CD4-positive, alpha-beta T cell treated with Interleukin-6 at 100 ng/mL for 8 hours (primary cell): ENCODE measurements around the gene ADAD2.

Source experiments
- DNase-seq: peaks from one replicate; pipeline ENCODE4 v3.0.0-alpha.2; 2020; ENCODE audit warnings: mixed read lengths, low spot score

The ADAD2 gene

DNA sequence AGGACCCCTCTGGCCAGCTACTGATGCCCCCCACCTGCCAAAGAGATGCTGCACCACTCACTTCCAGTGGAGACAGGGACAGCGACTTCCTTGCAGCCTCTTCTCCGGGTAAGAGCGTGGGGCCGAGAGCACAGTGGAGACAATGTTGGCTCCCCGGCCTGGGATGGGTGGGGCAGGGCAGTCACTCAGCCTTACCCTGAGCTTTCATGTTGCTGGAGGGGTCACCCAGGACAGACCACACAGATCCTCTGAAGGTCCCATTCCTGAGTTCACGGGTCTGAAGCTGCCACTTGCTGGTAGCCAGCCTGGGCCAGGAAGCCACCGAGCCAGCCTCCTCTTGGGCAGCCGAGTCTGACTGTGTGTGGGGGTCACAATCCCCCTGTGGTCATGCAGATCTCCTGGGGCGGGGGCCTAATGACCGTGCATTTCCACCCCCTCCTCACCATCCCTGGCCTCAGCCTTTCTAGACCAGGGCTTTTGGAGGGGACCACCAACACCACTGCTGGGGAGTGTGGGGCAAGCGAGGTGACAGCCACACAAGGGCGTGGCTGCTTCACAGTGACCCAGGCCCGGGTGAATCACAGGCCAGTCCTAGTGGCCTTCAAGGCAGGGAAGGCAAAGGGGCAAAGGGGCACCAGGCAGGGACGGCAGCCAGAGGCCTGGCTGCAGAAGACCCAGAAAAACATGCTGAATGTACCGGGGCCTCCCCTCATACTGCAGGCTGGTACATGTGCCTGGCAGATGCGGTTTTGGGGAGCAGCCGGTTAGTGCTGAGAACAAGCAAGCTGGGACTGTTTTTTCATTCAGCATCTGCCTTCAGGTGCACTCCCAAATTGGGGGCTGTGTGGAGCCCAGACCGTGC lies 14.5 kb upstream of the ADAD2 start:
- no peak for DNase-seq

- no peak for DNase-seq
These were observed 13.2 kb upstream of the ADAD2 start for GRCh38 chr16:84177741-84178073.

GRCh38 chr16:84178146-84178765 lies 12.7 kb upstream of the ADAD2 start:
- no peak for DNase-seq

DNA sequence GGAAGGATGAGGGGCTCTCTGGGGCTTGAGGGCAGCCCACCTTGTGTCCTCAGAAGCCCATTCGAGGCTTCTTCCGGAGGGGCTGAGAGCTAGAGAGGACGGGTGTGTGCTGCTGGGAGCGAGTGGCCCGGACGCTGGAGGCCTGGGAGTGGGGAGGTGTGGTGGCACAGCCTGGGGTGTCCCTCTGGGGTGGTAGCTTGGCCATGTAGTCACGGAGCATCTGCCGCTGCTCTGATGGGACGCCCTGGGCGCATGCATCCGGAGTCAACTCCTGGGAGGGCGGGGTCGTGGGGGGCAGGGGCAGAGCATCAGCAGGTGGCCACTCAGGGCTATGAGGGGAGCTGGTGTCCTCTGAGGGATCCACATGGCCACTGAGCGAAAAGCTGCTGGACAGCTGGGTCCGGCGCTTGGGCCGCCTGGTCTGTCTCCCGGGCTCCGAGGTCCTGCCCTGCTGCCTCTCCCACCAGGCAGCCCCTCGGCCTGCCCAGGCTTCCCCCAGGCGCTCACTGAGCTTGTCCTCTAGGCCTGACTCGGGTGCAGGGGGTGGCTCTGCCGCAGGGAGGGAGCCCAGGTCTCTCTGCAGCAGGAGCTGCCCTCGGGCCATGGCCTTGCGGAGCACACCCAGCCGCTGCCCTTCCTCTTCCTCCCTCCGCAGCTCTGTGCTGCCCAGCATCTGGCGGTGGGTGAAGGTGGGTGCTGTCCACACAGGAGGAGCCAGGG lies 11.9 kb upstream of the ADAD2 start:
- no peak for DNase-seq

- no peak for DNase-seq
These were observed 11.2 kb upstream of the ADAD2 start for GRCh38 chr16:84179612-84180320.

- DNase-seq = no peak
These were observed 10.3 kb upstream of the ADAD2 start for GRCh38 chr16:84180519-84181140.

DNA sequence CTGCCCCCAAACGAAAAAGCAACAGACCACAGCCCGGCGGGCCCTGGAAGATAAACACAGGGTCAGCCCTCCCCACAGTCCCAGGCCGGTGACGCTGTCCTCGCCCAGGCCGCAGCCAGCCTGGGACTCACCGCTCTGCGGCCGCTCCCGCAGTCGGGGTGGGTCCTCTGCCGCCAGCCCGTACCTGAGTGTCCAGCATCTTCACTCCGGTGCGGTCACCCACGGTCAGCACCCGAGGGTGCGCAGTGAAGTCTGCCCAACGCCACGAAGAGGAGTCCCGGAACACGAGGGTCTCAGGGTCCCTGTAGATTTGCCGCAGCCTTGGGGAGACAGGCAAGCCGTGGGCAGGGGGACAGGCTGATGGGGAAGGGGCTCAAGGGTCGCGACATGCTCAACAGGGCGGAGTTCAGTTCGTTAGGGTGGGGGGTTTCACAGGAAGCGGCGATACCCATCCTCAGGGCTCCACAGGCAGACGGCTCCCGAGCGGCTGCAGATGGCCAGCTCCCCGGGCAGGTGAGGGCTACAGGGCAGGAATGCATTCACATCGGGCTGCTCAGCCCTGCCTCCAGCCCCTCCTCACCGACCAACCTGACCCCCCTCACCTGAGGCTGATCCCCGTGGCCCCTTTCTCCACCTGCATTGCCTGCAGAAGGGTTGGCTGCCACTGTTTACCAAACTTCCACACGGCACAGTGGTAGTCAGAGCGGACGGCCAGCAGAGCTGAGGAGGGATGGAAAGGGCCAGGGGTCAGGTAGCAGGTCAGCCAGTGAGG lies 9.6 kb upstream of the ADAD2 start:
- DNase-seq = no peak

DNA sequence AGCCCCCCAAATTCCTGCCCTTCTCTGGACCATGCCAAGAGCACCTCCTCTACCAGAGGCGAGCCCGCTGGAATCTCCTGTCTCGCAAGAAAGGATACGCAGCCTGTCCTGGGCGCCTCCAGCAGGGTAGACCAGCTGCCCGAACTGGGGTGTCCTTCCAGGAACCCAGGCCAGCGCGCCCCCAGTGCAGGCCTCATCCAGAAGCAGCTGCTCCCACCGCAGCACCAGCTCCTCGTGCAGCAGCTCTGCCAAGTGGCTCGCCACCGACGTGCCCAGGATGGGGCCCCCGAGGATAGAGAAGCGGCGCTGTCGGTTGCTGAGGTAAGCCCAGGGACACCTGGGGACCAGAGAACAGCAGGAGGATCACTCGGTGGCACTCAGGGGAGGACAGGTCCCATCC lies 8.9 kb upstream of the ADAD2 start:
- DNase-seq = no peak

DNA sequence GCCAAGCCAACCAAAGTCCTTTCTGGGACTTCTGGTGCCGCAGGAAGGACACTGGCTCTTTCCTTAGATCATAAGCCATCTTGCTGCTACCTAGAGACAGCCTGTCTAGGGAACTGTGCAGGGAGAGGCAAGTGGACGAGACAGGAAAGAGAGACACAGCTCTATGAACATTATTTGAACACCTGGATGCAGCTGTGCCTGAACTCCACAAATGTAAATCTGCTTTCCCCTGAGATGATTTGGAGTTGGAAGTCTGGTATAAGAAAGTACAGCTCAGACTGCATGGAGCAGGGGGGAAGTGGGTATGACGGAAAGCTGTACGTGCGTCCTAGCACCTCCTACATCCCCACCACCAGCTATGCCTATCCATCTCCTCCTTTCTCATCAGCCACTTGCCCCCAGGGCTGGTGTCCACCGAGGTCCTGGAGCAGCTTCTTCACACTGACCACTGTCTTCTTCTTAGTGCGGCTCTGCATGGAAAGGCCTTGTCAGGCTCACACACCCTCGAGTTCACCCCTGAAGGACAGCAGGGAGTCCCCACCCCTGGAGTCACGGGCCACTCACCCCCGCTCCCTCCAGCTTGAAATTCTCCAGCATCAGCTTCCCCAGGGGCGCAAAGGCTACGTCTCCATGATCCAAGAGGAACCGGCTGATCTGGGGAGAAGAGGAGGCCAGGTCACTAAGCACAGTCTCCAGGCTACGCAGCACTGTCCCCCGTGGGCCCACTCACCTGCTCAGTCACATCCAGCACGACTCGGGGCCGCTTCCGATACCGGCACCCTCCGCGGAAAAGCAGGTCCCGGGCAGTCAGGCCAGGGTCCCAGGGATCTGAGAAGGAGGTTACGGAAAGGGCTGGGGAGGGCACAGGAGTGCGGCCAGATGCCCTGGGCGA lies 8.0 kb upstream of the ADAD2 start:
- no peak for DNase-seq

DNA sequence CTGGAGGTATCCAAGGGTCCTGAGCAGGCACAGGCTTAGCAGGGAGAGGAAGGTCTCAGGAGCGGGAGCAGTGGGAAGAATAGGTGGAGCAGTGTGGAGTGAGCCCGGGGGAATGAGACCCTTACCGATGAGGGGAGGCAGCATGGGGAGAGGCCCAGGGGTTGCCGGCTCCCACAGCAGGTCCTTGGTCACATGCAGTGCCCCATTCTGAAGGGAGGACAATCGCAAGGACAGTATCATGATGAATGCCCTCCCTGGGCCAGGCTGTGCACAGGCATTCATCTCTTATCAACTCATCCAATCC lies 7.4 kb upstream of the ADAD2 start:
- DNase-seq = no peak

GRCh38 chr16:84183911-84184591 lies 6.9 kb upstream of the ADAD2 start:
- no peak for DNase-seq

- no peak for DNase-seq
These were observed 6.2 kb upstream of the ADAD2 start for GRCh38 chr16:84184775-84185174.

GRCh38 chr16:84186685-84187437 lies 4.1 kb upstream of the ADAD2 start, which contains the start of gene TAF1C:
Gene TAF1C (minus strand): TSS chr16:84187057. CDS start chr16:84184988, 2,069 bp downstream.
- peak; percentile 89 for DNase-seq

DNA sequence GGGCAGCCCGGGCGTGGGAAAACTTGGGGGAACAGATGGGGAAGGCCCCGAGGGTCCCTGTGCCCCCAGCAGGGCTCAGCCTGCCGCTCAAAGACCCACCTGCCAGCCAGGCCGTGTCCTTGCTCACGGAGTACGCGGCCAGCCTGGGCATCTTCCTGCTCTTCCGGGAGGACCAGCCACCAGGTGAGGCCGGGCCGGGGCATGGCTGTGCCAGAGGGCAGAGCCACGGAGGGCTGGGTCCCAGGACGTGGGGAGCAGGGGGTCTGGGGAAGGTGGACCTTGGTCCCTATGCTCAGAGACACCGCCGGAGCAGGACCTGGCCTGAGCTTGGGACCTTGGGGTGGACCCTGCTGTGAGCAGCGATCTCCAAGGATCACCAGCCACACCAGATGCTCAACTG lies 509 bp downstream of the ADAD2 start:
- DNase-seq = no peak

DNA sequence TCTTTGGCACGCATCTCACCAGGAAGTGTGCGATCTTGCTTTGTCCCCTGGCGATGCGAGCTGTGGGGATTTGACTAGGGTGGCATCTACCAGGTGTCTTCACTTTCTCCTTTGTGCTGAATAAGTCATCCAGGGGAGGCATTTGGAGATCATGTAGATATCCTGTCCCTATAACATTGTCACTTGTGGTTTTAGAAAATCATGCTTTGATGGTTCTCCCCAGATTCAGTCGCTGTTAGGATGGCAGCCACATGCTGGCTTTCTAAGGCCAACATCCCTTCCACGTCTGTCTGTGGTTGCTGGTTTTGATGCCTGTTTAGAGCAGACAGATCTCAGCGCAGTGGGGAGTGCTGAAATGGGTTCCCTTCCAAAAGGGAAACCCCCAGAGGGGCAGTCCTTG lies 2.5 kb downstream of the ADAD2 start:
- no peak for DNase-seq

- no peak for DNase-seq
These were observed 3.1 kb downstream of the ADAD2 start for GRCh38 chr16:84194018-84194417.

DNA sequence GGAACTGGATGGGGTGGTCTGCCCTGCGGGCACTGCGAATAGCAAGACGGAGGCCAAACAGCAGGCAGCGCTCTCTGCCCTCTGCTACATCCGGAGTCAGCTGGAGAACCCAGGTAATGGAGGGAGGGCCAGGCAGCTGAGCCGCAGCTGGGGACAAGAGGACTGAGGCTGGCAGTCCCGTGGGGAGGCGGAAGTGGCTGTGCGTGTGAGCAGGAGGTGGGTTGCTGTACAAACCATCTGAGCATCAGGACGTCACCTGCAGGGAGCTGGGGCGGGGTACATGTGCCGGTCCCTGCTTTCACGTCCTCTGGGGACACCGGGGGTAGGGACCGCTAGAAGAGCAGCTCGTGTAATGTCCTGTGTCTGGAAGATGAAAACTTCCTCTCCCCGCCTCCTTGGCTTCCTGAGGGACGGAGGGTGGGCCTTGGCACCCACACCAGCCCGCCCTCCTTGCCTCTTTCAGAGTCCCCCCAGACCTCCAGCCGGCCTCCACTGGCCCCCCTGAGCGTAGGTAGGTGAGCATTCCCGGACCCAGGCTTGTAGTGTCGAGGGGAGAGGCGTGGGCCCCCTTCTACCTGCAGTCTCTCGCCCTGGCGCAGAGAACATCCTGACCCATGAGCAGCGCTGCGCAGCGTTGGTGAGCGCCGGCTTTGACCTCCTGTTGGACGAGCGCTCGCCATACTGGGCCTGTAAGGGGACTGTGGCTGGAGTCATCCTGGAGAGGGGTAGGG lies 3.7 kb downstream of the ADAD2 start:
- peak; percentile 38 for DNase-seq
